H9 (cell line): ENCODE results near the gene FAM107A. TPM values are rescaled to one million over a fixed set of nuclear protein-coding genes. Genes with fewer than 3 reads are reported as not detected.

ENCODE experiments used
- DNase-seq: peaks from one replicate; pipeline ENCODE4 v3.0.0-alpha.2; 2017
- H2AFZ ChIP-seq: one replicate; pipeline ENCODE4 v1.6.1; 2013; ENCODE audit warnings: mild to moderate bottlenecking, low read length, control low read depth, moderate library complexity
- H2AK5ac ChIP-seq: 2 replicates; pipeline ENCODE4 v1.6.1; 2013; ENCODE audit warnings: low read length, control low read depth, mixed read lengths; ENCODE audit not compliant: insufficient read length
- H2BK120ac ChIP-seq: one replicate; pipeline ENCODE4 v1.6.1; 2013; ENCODE audit warnings: low read depth, mild to moderate bottlenecking, low read length, control low read depth, inconsistent platforms; ENCODE audit not compliant: poor library complexity, severe bottlenecking
- H2BK12ac ChIP-seq: 2 replicates; pipeline ENCODE4 v1.6.1; 2013; ENCODE audit warnings: low read length, control low read depth, mixed read lengths, low read depth; ENCODE audit not compliant: insufficient read length
- H2BK15ac ChIP-seq: 2 replicates; pipeline ENCODE4 v1.6.1; 2013; ENCODE audit warnings: low read depth, low read length, control low read depth
- H2BK20ac ChIP-seq: one replicate; pipeline ENCODE4 v1.6.1; 2013; ENCODE audit warnings: low read depth, mild to moderate bottlenecking, low read length, control low read depth, inconsistent platforms; ENCODE audit not compliant: poor library complexity, severe bottlenecking
- H2BK5ac ChIP-seq: 2 replicates; pipeline ENCODE4 v1.6.1; 2013; ENCODE audit warnings: low read length, control low read depth, mixed read lengths; ENCODE audit not compliant: insufficient read length
- H3K14ac ChIP-seq: 2 replicates; pipeline ENCODE4 v1.6.1; 2013; ENCODE audit warnings: low read length, control low read depth; ENCODE audit not compliant: insufficient read depth
- H3K18ac ChIP-seq: 2 replicates; pipeline ENCODE4 v1.6.1; 2013; ENCODE audit warnings: low read depth, mild to moderate bottlenecking, mixed read lengths, low read length, control low read depth; ENCODE audit not compliant: insufficient read length
- H3K23ac ChIP-seq: 2 replicates; pipeline ENCODE4 v1.6.1; 2013; ENCODE audit warnings: low read length, control low read depth, mixed read lengths, low read depth; ENCODE audit not compliant: insufficient read length
- H3K23me2 ChIP-seq: 2 replicates; pipeline ENCODE4 v1.6.1; 2013; ENCODE audit warnings: low read depth, mild to moderate bottlenecking, mixed read lengths, low read length, control low read depth; ENCODE audit not compliant: insufficient read length, poor library complexity, severe bottlenecking
- H3K27ac ChIP-seq: 2 replicates; pipeline ENCODE4 v1.5.1; 2013; ENCODE audit warnings: low read length, control low read depth, mixed read lengths, low read depth; ENCODE audit not compliant: insufficient read length
- H3K27me3 ChIP-seq: 2 replicates; pipeline ENCODE4 v1.6.1; 2013; ENCODE audit warnings: low read length, control low read depth, inconsistent platforms; ENCODE audit not compliant: insufficient read depth
- H3K4ac ChIP-seq: 2 replicates; pipeline ENCODE4 v1.6.1; 2013; ENCODE audit warnings: low read depth, mild to moderate bottlenecking, control low read depth, inconsistent platforms, low read length, moderate library complexity
- H3K4me1 ChIP-seq: 2 replicates; pipeline ENCODE4 v1.6.1; 2013; ENCODE audit warnings: low read length, control low read depth, inconsistent platforms; ENCODE audit not compliant: insufficient read depth
- H3K4me2 ChIP-seq: 2 replicates; pipeline ENCODE4 v1.6.1; 2013; ENCODE audit warnings: low read length, control low read depth, mixed read lengths; ENCODE audit not compliant: insufficient read length, insufficient read depth
- H3K56ac ChIP-seq: 2 replicates; pipeline ENCODE4 v1.6.1; 2013; ENCODE audit warnings: low read depth, mild to moderate bottlenecking, mixed read lengths, low read length, control low read depth; ENCODE audit not compliant: insufficient read length
- H3K79me1 ChIP-seq: 2 replicates; pipeline ENCODE4 v1.6.1; 2013; ENCODE audit warnings: low read depth, mild to moderate bottlenecking, moderate library complexity, low read length, control low read depth, inconsistent platforms; ENCODE audit not compliant: insufficient read depth, poor library complexity, severe bottlenecking
- H3K79me2 ChIP-seq: 2 replicates; pipeline ENCODE4 v1.6.1; 2013; ENCODE audit warnings: low read length, control low read depth, inconsistent platforms; ENCODE audit not compliant: insufficient read depth
- H3K9ac ChIP-seq: 2 replicates; pipeline ENCODE4 v1.6.1; 2013; ENCODE audit warnings: low read length, control low read depth, mixed read lengths; ENCODE audit not compliant: insufficient read length; ENCODE audit errors: extremely low read depth
- H3K9me3 ChIP-seq: one replicate; pipeline ENCODE4 v1.6.1; 2013; ENCODE audit warnings: low read depth, low read length, inconsistent platforms; ENCODE audit not compliant: control insufficient read depth
- H3T11ph ChIP-seq: one replicate; pipeline ENCODE4 v1.6.1; 2013; ENCODE audit warnings: mild to moderate bottlenecking, low read length, control low read depth, inconsistent platforms
- H4K20me1 ChIP-seq: one replicate; pipeline ENCODE4 v1.6.1; 2013; ENCODE audit not compliant: control insufficient read depth, insufficient read length, insufficient read depth
- H4K5ac ChIP-seq: 2 replicates; pipeline ENCODE4 v1.6.1; 2013; ENCODE audit warnings: low read depth, mild to moderate bottlenecking, mixed read lengths, low read length, control low read depth; ENCODE audit not compliant: insufficient read length
- H4K8ac ChIP-seq: replicated peaks from 2 replicates; pipeline ENCODE4 v1.6.1; 2013; ENCODE audit warnings: low read length, control low read depth, mixed read lengths, low read depth; ENCODE audit not compliant: insufficient read length
- H4K91ac ChIP-seq: 2 replicates; pipeline ENCODE4 v1.6.1; 2013; ENCODE audit warnings: low read depth, mild to moderate bottlenecking, moderate library complexity, mixed read lengths, low read length, control low read depth; ENCODE audit not compliant: insufficient read length
- H3K27ac Mint-ChIP-seq, 3 experiments: 2 replicates in 2 of 3; 3 replicates in 1 of 3; pipeline ENCODE4 v1.8.0; 2020 to 2021; ENCODE audit warnings: mixed read lengths in 3 of 3, mild to moderate bottlenecking in 1 of 3, moderate library complexity in 1 of 3
- H3K27me3 Mint-ChIP-seq: 2 replicates; pipeline ENCODE4 v1.8.0; 2021; ENCODE audit warnings: low read depth, mild to moderate bottlenecking, moderate library complexity, mixed read lengths
- H3K36me3 Mint-ChIP-seq, 3 experiments: 2 replicates in 2 of 3; 3 replicates in 1 of 3; pipeline ENCODE4 v1.8.0; 2020 to 2021; ENCODE audit warnings: low read depth in 3 of 3, mixed read lengths in 3 of 3; ENCODE audit not compliant: insufficient read depth in 1 of 3
- H3K4me1 Mint-ChIP-seq, 2 experiments: 2 replicates each; pipeline ENCODE4 v1.8.0; 2020; ENCODE audit warnings: mixed read lengths in 2 of 2
- H3K4me3 Mint-ChIP-seq, 2 experiments: 2 replicates in 1 of 2; 3 replicates in 1 of 2; pipeline ENCODE4 v1.8.0; 2020 to 2021; ENCODE audit warnings: mild to moderate bottlenecking in 2 of 2, mixed read lengths in 2 of 2, moderate library complexity in 1 of 2
- H3K9me3 Mint-ChIP-seq, 2 experiments: 2 replicates in 1 of 2; 3 replicates in 1 of 2; pipeline ENCODE4 v1.8.0; 2020; ENCODE audit warnings: mild to moderate bottlenecking in 2 of 2, mixed read lengths in 2 of 2, moderate library complexity in 1 of 2
- WGBS: extraction: QIAGEN DNeasy Blood & Tissue Kit; methylation state at CpG from one replicate; pipeline ENCODE4 v1.1.7; 2013; ENCODE audit warnings: missing lambda C conversion rate, low lambda C conversion rate, mixed read lengths; ENCODE audit not compliant: insufficient read length; ENCODE audit errors: extremely low coverage; 5-methylcytosine and 5-hydroxymethylcytosine counted together
- total RNA-seq: library from RNA; stranded (reverse); gene quantifications from 2 replicates; pipeline ENCODE4 v1.2.1, GENCODE V29; 2021
- TF ChIP-seq, protein P1 (sequence below): fragments of 200-600 bp; sonication (generic); conservative IDR thresholded peaks from 3 replicates; pipeline ENCODE4 v1.8.0; 2021; ENCODE audit warnings: antibody characterized with exemption, mild to moderate bottlenecking

Gene FAM107A
- total RNA-seq, 1 experiment from 2014 or later: 0.11 TPM

DNA sequence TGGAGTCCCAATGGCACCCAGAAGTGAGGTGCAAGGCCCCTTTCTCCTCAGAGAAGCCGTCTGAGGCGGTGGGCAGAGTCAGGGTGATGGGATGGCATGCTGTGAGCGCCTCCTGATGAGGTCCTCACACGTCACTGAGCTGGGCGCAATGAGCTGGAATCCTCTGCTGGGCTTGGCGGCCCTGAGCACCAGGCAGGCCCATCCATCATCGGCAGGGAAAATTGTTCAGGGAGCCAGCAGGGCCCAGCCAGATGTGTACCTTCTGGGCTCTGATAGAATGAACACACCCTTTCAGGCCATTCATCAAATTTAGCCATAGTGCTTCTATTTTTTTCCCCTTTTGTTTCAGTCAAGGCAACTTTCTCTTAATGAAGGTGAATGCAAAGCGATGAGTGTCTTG lies 45.7 kb upstream of the FAM107A start:
- no peak overlapping the region for H4K8ac ChIP-seq
- no peak overlapping the region for H2AFZ ChIP-seq
- H3K56ac ChIP-seq: no peak overlapping the region
- no CpG with 5 or more reads among the region's 8 CpGs for WGBS
- no peak overlapping the region for H3K27ac ChIP-seq
- no peak overlapping the region for H3K18ac ChIP-seq
- H3K27ac Mint-ChIP-seq: no peak overlapping the region
- H3K4me1 ChIP-seq: no peaks in the 10 kb centered on the region
- H3K36me3 Mint-ChIP-seq: no peaks in the 10 kb centered on the region
- no peak overlapping the region for H2BK20ac ChIP-seq
- no peak overlapping the region for H3K9ac ChIP-seq
- no peak overlapping the region for H3K23ac ChIP-seq
- H3K4ac ChIP-seq: no peak overlapping the region
- H3K27me3 Mint-ChIP-seq: peaks cover 8% of the 10 kb centered on the region
- no peak overlapping the region for H2BK12ac ChIP-seq
- no peak overlapping the region for H3K4me2 ChIP-seq
- no peaks in the 10 kb centered on the region for H3K79me1 ChIP-seq
- no peak overlapping the region for H2BK15ac ChIP-seq
- H3K79me2 ChIP-seq: no peaks in the 10 kb centered on the region
- no peak overlapping the region for H2BK120ac ChIP-seq
- no peaks in the 10 kb centered on the region for H3K9me3 ChIP-seq
- H4K5ac ChIP-seq: no peak overlapping the region
- no peak overlapping the region for H3K4me3 Mint-ChIP-seq
- peaks cover under 1 to 17% of the 10 kb centered on the region in 2 experiments; a peak in 3 of 4 replicates for H3K4me1 Mint-ChIP-seq
- no peak for DNase-seq
- no peaks in the 10 kb centered on the region for H3K23me2 ChIP-seq
- no peaks in the 10 kb centered on the region for H4K20me1 ChIP-seq
- H3T11ph ChIP-seq: no peak overlapping the region
- H3K14ac ChIP-seq: no peak overlapping the region
- H2BK5ac ChIP-seq: no peak overlapping the region
- no peaks in the 10 kb centered on the region for H3K9me3 Mint-ChIP-seq
- no peak overlapping the region for H2AK5ac ChIP-seq
- no peak overlapping the region for H4K91ac ChIP-seq
- no peaks in the 10 kb centered on the region for H3K27me3 ChIP-seq
- TF ChIP-seq, protein P1, sequence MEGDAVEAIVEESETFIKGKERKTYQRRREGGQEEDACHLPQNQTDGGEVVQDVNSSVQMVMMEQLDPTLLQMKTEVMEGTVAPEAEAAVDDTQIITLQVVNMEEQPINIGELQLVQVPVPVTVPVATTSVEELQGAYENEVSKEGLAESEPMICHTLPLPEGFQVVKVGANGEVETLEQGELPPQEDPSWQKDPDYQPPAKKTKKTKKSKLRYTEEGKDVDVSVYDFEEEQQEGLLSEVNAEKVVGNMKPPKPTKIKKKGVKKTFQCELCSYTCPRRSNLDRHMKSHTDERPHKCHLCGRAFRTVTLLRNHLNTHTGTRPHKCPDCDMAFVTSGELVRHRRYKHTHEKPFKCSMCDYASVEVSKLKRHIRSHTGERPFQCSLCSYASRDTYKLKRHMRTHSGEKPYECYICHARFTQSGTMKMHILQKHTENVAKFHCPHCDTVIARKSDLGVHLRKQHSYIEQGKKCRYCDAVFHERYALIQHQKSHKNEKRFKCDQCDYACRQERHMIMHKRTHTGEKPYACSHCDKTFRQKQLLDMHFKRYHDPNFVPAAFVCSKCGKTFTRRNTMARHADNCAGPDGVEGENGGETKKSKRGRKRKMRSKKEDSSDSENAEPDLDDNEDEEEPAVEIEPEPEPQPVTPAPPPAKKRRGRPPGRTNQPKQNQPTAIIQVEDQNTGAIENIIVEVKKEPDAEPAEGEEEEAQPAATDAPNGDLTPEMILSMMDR: no peak
